ENCODE data around the gene METTL8. TPM values are rescaled to one million over a fixed set of nuclear protein-coding genes. Genes with fewer than 3 reads are reported as not detected.
A peak's percentile ranks its signal among the peaks of the same experiment; 100 is the strongest.
"Not testable (repeated sequence)": the region's sequence is repeated elsewhere in the genome, so short reads cannot be mapped to it uniquely, and the experiment has no call there.

The METTL8 gene
- total RNA-seq, 4 donors from 2014 or later: 28.6 to 44.0 (median 37.3) TPM

- no peaks in the 10 kb centered on the region for H3K27me3 ChIP-seq
- TF ChIP-seq CTCF (IDR thresholded peaks at IDR 0.05) (no peak), POLR2AphosphoS5 (IDR thresholded peaks at IDR 0.05) (no peak), EP300 (IDR thresholded peaks at IDR 0.05) (no peak), POLR2A (IDR thresholded peaks at IDR 0.05) (no peak)
- H3K4me1 ChIP-seq: peaks cover 0 to 47% (median 6%) of the 10 kb centered on the region in 3 donors
- no peak for ATAC-seq
- peak overlapping the region in 1 of 2 donors; percentile 94 for H3K4me3 ChIP-seq
- H3K27ac ChIP-seq: peak overlapping the region in 3 of 4 donors; percentile 94 to 99 (median 94)
- WGBS, 2 donors (ENCODE audit: low coverage in 1 of 2): 35 to 63% methylated on average over 3 of the region's 4 CpGs
- H3K36me3 ChIP-seq: peaks cover 0 to 14% of the 10 kb centered on the region in 2 donors
- no peaks in the 10 kb centered on the region for H3K9me3 ChIP-seq
Measured at GRCh38 chr2:171432206-171432968, 1.4 kb downstream of the METTL8 start.

- no CpG with 5 or more reads among the region's 9 CpGs for WGBS, 2 donors (ENCODE audit: low coverage in 1 of 2)
- H3K27ac ChIP-seq: peak overlapping the region in 3 of 4 donors; percentile 74 to 99 (median 94)
Measured at GRCh38 chr2:171431677-171432167, 2.1 kb downstream of the METTL8 start.

GRCh38 chr2:171430516-171431410, 3.0 kb downstream of the METTL8 start:
- Histone ChIP-seq H3K36me3 (no peaks in the 10 kb centered on the region), H3K4me1 (peaks cover 0 to 45% (median 6%) of the 10 kb centered on the region in 3 donors), H3K4me3 (no peak overlapping the region), H3K9me3 (no peaks in the 10 kb centered on the region), H3K27me3 (no peaks in the 10 kb centered on the region), H3K27ac (peak overlapping the region in 3 of 4 donors; percentile 74 to 99 (median 94))
- 89 to 93% methylated on average over 3 to 4 of the region's 7 CpGs for WGBS, 2 donors (ENCODE audit: low coverage in 1 of 2)
- no peak for ATAC-seq
- TF ChIP-seq EP300 (IDR thresholded peaks at IDR 0.05): no peak
- no peak for TF ChIP-seq CTCF (IDR thresholded peaks at IDR 0.05)
- no peak for TF ChIP-seq POLR2AphosphoS5 (IDR thresholded peaks at IDR 0.05)
- TF ChIP-seq POLR2A (IDR thresholded peaks at IDR 0.05): no peak

More at GRCh38 chr2:171431677-171432167, 2.1 kb downstream of the METTL8 start:
- ATAC-seq: no peak
- Histone ChIP-seq H3K4me1 (peaks cover 0 to 47% (median 6%) of the 10 kb centered on the region in 3 donors), H3K9me3 (no peaks in the 10 kb centered on the region), H3K36me3 (peaks cover 0 to 7% of the 10 kb centered on the region in 2 donors), H3K27me3 (no peaks in the 10 kb centered on the region), H3K4me3 (no peak overlapping the region)
- TF ChIP-seq POLR2AphosphoS5 (IDR thresholded peaks at IDR 0.05) (no peak), CTCF (IDR thresholded peaks at IDR 0.05) (no peak), POLR2A (IDR thresholded peaks at IDR 0.05) (no peak), EP300 (IDR thresholded peaks at IDR 0.05) (no peak)

- not testable (repeated sequence) for H3K4me3 ChIP-seq, ATAC-seq, H3K27ac ChIP-seq, H3K27me3 ChIP-seq, H3K36me3 ChIP-seq, H3K4me1 ChIP-seq, H3K9me3 ChIP-seq
- whole genome bisulfite sequencing, 2 donors (ENCODE audit: low coverage in 1 of 2): no CpG with 5 or more reads among the region's 2 CpGs
Measured at GRCh38 chr2:171422710-171423495, 10.9 kb downstream of the METTL8 start.
